Peyer's patch (tissue), 4 donors: ENCODE measurements around the gene DLK1.

Experiments
- CTCF ChIP-seq, 6 experiments: fragments of 450-650 bp in 4 of 6; fragments of 200-600 bp in 2 of 6; sonication (generic) in 1 of 6; IDR thresholded peaks; one replicate each; pipeline ENCODE4 v1.5.1; 2017 to 2019; ENCODE audit warnings: antibody characterized with exemption in 6 of 6, mild to moderate bottlenecking in 3 of 6, moderate library complexity in 1 of 6
- POLR2A ChIP-seq, 2 donors: fragments of 450-650 bp; IDR thresholded peaks; one replicate each; pipeline ENCODE4 v1.5.1; 2017; ENCODE audit warnings: antibody characterized with exemption in 2 of 2, mild to moderate bottlenecking in 2 of 2, moderate library complexity in 2 of 2

DNA sequence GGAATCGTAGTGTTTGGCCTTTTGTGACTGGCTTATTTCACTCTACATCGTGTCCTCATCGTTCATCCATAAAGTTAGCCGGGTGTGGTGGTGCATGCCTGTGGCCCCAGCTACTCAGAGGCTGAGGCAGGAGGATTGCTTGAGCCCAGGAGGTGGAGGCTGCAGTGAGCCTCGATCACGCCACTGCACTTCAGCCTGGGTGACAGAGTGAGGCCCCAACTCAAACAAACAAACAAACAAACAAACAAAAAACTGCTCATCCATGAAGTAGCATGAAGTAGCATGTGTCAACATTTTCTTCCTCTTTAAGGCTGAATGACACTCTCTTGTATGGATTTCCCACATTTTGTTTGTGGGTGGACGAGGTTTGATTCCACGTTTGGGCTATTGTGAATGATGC, 55.3 kb downstream of the DLK1 start:
- TF ChIP-seq CTCF (IDR thresholded peaks at IDR 0.05) (no peak), POLR2A (IDR thresholded peaks at IDR 0.05) (no peak)
